AG09319 (cell line): ENCODE results near the gene GAK.

Experiments used
- DNase-seq: peaks from one replicate; pipeline ENCODE4 v3.0.0-alpha.2; 2010; ENCODE audit warnings: low read depth; ENCODE audit errors: extremely low read depth
- CTCF ChIP-seq: IDR thresholded peaks from 2 replicates; pipeline ENCODE4 v1.5.1; 2011; ENCODE audit warnings: low read depth, mild to moderate bottlenecking, inconsistent platforms, low read length, moderate library complexity

Gene GAK

GRCh38 chr4:858041-858481 lies 74.1 kb downstream of the GAK start:
- no peak for DNase-seq
- TF ChIP-seq CTCF: no peak

GRCh38 chr4:857461-857860 lies 74.7 kb downstream of the GAK start:
- no peak for TF ChIP-seq CTCF
- DNase-seq: no peak

DNA sequence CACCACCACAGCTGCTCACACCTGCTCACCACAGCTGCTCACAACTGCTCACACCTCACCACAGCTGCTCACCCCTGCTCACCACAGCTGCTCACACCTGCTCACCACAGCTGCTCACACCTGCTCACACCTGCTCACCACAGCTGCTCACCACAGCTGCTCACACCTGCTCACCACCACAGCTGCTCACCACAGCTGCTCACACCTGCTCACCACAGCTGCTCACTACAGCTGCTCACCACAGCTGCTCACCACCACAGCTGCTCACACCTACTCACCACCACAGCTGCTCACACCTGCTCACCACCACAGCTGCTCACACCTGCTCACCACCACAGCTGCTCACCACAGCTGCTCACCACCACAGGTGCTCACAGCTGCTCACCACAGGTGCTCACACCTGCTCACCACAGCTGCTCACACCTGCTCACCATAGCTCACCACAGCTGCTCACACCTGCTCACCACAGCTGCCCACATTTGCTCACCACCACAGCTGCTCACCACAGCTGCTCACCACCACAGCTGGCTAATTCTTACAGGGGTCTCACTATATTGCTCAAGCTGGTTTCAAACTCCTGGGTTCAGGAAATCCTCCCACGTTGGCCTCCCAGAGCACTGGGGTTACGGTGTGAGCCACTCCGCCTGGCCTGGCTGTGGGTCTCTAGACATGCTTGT lies 75.8 kb downstream of the GAK start:
- DNase-seq: no peak
- TF ChIP-seq CTCF: no peak

DNA sequence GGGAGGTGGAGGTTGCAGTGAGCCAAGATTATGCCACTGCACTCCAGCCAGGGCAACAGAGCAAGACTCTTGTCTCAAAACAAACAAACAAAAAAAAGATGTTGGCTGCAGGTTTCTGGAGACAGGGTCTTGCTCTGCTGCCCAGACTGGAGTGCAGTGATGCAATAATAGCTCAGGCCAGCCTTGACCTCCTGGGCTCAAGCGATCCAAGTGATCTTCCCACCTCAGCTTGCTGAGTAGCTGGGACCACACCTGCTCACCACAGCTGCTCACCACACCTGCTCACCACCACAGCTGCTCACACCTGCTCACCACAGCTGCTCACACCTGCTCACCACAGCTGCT lies 76.3 kb downstream of the GAK start:
- DNase-seq: no peak
- no peak for TF ChIP-seq CTCF

- no peak for DNase-seq
- TF ChIP-seq CTCF: no peak
Measured at GRCh38 chr4:854356-854755, 77.8 kb downstream of the GAK start.

GRCh38 chr4:853416-853781 lies 78.7 kb downstream of the GAK start:
- no peak for DNase-seq
- no peak for TF ChIP-seq CTCF

DNA sequence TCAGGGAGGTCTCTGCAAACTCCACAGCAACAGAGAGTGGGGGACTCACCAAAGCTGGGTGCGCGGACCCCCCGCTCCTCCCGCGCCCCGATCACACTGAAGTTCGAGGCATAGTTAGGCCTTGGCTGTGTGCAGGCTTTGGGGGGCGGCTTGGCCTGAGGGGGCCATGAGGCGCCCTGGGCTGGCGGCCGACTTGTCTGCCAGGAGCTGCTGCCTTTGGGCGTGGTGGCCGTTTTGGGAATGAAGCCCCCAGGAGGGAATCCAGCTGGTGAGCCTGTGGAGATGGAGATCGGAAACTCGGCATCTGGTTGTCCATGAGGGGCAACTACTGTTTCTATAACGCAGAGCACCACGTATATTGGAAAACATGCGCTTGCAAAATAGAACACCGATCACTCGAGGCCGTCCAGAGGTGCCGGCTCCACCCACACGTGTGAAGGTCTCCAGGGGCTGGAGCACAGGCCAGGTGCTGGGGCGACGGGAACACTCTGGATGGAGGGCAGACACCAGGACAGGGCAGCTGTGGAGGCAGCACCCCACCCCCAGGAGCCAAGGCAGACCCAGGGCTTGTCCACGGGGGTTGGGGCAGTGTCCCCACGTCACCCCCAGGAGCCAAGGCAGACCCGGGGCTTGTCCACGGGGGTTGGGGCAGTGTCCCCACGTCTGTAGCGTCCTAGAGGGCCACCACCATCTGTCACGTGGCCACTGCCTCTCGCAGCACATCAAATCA lies 80.2 kb downstream of the GAK start:
- DNase-seq: no peak
- TF ChIP-seq CTCF: no peak
